Cardiac septum (tissue), 1 donor: Measurements from ENCODE around the gene DNAH1. TPM values are rescaled to one million over a fixed set of nuclear protein-coding genes. Genes with fewer than 3 reads are reported as not detected.

ENCODE experiments used
- DNase-seq: peaks from one replicate; pipeline ENCODE4 v3.0.0-alpha.2; 2020; ENCODE audit warnings: low spot score
- intact Hi-C: fragments of 100-400 bp; cut with DNase I; formaldehyde crosslinking; loops from one replicate; pipeline ENCODE4 v1.14.0; 2022
- total RNA-seq: library from RNA; stranded (reverse); fragmentation: NEBNext Ultra II Directional; extraction: Animal tissue kit (Norgen Biotek cat#: 25700); gene quantifications from one replicate; pipeline ENCODE4 v1.2.1, GENCODE V29; 2021
- donor health status: DM: no; HTN: no; CAD: no.

DNAH1 gene
- total RNA-seq, 1 donor from 2014 or later, result 4.2 TPM

DNA sequence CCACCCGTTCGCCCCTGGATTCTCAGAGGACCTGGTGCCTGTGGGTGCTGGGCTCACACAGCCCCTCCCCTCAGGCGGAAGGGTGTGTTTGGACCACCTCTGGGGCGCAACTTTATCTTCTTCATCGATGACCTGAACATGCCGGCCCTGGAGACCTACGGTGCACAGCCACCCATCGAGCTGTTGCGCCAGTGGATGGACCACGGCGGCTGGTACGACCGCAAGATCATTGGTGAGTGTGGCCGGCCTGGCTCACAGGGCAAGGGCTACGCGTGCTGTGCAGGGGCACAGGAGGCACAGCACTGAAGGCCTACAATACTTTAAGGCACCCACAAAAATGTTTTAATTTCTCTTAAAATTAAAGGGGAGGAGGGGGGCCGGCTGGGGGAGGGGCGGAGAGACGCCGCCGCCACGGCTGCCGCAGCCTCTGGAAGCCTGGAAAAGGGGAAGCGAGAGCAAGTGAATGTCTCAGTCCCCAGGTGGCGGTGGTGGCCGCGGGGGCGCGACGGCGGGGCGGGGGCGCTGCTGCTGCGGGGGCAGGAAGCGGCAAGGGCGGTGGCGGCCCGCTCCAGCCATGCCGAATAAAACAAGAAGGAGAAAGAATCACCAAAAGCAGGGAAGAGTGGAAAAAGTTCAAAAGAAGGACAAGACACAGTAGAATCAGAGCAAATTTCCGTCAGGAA, 56.8 kb downstream of the DNAH1 start:
- intact Hi-C loops, result no loop called here
- DNase-seq, result no peak

DNA sequence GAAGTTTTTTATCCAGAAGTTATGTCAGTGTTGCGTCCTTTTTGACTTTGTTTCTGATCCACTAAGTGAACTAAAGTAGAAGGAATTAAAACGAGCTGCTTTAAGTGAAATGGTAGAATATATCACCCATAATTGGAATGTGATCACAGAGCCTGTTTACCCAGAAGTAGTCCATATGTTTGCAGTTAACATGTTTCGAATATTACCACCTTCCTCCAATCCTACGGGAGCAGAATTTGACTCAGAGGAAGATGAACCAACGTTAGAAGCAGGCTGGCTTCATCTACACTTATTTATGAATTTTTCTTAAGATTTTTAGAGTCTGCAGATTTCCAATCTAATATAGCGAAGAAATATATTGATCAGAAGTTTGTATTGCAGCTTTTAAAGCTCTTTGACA, 57.6 kb downstream of the DNAH1 start:
- intact Hi-C loops, result no loop called here

DNA sequence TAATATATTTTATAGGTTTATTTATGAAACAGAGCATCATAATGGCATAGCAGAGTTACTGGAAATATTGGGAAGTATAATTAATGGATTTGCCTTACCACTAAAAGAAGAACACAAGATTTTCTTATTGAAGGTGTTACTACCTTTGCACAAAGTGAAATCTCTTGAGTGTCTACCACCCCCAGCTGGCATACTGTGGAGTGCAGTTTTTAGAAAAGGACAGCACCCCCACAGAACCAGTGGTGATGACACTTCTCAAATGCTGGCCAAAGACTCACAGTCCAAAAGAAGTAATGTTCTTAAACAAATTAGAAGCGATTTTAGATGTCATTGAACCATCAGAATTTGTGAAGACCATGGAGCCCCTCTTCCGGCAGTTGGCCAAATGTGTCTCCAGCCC, 58.1 kb downstream of the DNAH1 start:
- intact Hi-C loops, result no loop called here
- DNase-seq, result no peak

More for the DNA sequence above, 57.6 kb downstream of the DNAH1 start:
- DNase-seq, result no peak

DNA sequence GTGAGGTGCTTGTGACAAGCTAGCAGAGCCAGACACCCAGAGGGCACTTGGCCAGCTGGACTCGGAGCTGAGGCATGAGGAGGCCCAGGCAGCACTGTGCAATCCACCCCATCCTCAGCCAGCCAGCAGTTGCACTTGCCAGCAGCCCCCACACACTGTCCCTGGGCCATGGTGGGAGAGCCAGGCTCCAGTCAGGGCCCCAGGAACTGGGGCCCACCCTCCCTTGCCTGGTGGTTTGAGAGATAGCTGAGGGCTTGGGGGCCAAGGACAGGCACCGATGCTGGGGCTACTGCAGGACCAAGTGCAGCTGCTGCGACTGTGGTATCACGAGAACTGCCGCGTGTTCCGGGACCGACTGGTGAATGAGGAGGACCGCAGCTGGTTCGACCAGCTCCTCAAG, 63.5 kb downstream of the DNAH1 start:
- DNase-seq, result no peak
- intact Hi-C loops, result no loop called here

DNA sequence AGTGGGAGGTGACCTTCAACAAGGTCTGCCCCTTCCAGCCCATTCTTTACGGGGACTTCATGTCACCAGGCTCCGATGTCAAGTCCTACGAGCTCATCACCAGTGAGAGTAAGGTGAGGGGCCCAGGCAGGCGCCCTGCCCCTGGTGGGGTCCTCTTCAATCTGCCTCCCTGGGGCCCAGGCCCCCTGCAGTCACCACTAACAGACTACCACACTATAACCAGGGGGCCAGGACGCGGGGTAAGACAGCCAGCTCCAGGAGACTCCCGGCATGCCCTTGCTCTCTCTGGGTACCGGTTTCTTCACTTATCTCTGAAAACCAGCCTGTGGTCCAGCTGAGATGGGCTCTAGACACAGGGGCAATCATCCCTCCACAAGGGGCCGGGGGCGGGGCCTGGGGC, 63.9 kb downstream of the DNAH1 start:
- intact Hi-C loops, result no loop called here
- DNase-seq, result no peak

DNA sequence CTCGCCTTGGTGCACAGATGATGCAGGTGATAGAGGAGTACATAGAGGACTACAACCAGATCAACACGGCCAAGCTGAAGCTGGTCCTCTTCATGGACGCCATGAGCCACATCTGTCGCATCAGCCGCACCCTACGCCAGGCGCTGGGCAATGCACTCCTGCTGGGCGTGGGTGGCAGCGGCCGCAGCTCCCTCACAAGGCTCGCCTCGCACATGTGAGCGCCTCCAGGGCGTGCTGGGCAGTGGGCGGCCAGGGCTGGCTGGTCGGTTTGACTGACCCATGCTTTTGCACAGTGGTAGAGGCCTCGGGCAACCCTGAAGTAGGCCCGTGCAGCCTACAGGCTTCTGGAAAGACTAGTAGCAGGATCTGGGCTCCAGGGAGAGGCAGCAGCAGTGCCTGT, 65.5 kb downstream of the DNAH1 start:
- intact Hi-C loops, result no loop called here
- no peak for DNase-seq

DNA sequence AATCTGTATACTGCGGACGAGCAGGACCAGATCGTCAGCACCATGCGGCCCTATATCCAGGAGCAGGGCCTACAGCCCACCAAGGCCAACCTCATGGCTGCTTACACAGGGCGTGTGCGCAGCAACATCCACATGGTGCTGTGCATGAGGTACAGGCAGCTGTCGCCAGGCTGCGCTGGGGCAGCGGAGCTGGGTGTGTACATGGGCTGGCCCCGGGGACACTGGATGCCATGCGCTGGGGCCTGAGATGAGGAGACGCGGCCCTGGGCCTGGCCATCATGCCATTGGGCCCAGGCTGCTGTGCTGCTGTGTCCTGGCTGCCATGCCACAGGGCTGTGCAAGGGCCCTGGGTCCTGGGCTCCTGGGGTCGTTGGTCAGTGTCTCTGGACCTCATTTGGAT, 67.3 kb downstream of the DNAH1 start:
- DNase-seq, result no peak
- intact Hi-C loops, result no loop called here

DNA sequence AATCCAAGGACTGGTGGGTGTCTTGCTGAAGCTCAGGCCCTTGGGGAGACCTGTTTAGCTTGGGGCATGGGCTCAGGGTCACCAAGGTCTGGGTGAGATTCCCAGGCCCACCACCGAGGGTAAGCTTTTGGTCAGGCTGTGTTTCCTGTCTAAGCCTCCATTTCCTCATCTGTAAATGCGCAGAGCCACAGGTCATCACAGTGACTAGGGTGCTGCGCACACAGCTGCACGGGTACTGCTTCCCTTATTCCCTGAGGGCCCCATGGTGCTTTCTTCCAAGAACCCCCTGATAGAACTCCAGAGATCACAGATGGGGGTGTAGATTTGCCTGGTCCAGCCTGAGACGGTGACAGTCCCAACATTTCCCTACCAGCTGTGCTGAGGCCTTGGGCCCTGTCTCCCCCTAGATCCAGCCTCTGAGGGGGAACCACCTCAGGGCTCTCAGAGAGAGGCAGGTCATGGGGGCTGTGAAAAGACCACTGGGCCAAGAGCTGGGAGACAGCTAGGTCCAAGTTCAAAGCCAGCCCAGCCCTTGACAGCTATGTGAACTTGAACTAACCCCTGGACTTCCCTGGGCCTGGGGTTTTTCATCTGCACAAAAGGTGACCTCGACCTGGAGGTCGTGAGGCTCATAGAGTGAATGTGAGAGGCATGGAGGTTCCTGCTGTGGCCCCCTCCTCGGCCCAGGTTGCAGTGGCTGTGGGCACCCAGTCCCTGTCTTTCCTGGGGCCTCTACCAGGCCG, 68.1 kb downstream of the DNAH1 start:
- DNase-seq, result no peak
- intact Hi-C loops, result no loop called here

DNA sequence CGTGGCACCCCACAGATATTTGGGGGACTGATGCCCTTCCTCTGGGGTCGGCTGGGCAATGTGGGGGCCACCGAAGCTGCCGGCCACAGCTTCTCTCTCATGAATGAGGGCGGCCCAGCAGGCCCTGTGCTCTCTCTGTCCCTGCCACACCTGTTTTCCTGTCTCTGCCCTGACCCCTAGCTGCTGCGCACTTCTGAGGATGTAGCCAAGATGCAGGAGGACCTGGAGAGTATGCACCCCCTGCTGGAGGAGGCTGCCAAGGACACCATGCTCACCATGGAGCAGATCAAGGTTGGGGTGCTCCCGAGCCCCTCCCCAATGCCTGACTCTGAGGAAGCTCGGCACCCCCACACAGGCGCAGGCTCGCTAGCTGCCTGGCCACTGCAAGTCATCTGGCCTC, 69.0 kb downstream of the DNAH1 start:
- intact Hi-C loops, result no loop called here

DNA sequence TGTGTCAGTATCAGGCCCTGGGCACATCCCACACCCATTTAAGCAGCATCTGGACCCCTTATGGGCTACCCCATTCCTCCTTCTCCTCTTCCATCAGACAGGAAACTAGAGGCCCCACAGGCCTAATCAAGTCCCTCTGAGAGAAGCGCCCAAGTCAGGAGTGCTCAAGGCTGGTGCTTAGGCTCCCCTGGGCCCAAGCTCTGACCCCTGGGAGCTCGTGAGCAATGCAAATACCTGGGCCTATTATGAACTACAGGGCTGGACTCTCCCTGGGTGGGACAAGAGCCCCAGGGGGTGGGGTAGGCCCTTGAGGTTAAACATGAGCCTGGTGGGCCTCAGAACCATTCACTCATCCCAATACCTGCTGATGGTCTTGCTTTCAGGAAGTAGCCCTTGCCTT, 71.4 kb downstream of the DNAH1 start:
- DNase-seq, result no peak
- intact Hi-C loops, result no loop called here

More for the DNA sequence above, 69.0 kb downstream of the DNAH1 start:
- DNase-seq, result no peak

DNA sequence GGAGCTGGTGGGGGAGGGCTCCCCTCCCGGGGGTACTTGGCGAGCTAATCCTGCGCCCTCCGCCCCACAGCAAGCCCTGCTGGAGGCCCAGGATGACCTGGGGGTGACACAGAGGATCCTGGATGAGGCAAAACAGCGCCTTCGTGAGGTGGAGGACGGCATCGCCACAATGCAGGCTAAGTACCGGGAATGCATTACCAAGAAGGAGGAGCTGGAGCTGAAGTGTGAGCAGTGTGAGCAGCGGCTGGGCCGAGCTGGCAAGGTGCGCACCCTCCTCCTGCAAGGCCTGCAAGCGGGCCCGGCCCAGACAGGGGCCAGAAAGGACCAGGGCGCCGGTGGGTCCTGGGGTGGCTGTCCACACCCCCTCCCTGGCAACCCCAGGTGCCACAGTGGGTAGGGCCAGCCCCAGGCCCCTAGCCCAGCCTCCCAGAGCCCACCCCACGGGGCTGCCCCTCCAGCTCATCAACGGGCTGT, 72.3 kb downstream of the DNAH1 start:
- intact Hi-C loops, result no loop called here
- no peak for DNase-seq

DNA sequence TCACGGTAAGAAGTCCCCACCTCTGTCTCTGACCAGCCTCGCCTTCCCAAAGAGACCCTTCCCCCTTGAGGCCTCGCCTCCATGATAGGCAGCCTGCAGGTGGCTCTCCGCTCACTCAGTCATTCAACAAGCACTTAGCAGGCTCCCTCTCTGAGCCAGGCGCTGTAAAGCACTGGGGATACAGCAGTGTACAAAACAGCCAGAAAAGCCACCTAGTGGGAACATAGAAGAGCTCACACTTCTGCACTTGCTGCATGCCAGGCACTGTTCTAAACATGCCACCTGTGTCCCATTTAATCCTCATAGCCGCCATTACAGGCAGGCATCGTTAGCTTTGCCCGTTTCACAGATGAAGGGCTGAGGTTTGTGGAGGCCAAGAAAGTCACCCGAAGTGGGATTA, 72.8 kb downstream of the DNAH1 start:
- intact Hi-C loops, result no loop called here
- no peak for DNase-seq

DNA sequence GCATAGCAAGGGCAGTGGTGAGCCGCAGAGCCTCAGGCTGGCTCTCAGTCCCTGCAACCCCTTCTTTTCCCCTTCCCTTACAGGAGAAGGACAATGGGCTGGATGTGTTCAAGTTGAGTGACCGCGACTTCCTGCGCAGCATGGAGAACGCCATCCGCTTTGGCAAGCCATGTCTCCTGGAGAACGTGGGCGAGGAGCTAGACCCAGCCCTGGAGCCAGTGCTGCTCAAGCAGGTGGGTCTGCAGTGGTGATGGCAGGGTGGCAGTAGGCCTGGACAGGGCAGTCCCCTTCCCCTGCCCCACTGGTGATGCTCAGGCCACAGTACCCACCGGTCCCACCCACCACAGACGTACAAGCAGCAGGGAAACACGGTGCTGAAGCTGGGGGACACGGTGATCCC, 75.0 kb downstream of the DNAH1 start:
- DNase-seq, result no peak

DNA sequence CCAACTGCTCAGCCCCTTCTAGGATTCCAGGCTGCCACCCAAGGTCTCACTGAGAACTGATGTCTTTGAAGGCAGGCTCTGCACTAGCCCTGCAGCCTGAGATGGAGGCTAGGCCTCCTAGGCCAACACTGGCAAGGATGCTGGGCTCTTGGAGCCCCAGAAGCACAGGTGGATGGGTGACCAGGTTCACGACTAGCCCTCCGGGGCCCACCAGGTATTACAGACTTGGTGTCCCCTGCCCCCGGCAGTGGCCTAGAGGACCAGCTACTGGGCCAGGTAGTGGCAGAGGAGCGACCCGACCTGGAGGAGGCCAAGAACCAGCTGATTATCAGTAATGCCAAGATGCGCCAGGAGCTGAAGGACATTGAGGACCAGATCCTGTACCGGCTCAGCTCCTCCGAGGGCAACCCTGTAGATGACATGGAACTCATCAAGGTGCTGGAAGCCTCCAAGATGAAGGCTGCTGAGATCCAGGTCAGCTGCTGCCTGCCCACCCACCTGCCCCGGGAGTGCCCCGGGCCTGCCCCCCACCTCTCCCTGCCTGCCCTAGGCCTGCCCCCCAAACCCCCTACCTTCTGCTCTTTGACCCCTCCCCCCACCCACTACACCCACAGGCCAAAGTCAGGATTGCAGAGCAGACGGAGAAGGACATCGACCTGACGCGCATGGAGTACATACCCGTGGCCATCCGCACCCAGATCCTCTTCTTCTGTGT, 76.3 kb downstream of the DNAH1 start:
- intact Hi-C loops, result no loop called here
- DNase-seq, result no peak

More for the DNA sequence above, 75.0 kb downstream of the DNAH1 start:
- intact Hi-C loops, result no loop called here

DNA sequence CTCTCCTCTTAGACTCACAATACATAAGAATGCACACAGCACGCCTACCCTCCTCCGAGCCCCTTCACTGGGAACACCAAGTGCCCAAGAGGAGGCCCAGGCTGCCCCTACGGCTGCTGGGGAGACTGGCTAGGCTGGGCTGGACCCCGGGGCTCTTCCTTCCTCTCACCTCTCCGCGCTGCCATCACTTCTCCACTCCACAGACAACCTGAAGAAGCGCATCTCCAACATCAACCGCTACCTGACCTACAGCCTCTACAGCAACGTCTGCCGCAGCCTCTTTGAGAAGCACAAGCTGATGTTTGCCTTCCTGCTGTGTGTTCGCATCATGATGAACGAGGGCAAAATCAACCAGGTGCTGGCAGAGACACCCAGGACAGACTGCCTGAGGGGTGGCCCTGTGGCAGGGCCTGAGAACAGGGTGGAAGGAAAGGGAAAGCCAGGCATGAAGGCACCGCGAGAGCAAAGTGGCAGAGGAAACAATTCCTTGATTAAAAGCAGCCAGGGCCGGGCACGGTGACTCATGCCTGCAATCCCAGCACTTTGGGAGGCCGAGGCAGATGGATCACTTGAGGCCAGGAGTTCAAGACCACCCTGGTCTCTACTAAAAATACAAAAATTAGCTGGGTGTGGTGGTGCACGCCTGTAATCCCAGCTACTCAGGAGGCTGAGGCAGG, 77.2 kb downstream of the DNAH1 start:
- intact Hi-C loops, result no loop called here
- no peak for DNase-seq

DNA sequence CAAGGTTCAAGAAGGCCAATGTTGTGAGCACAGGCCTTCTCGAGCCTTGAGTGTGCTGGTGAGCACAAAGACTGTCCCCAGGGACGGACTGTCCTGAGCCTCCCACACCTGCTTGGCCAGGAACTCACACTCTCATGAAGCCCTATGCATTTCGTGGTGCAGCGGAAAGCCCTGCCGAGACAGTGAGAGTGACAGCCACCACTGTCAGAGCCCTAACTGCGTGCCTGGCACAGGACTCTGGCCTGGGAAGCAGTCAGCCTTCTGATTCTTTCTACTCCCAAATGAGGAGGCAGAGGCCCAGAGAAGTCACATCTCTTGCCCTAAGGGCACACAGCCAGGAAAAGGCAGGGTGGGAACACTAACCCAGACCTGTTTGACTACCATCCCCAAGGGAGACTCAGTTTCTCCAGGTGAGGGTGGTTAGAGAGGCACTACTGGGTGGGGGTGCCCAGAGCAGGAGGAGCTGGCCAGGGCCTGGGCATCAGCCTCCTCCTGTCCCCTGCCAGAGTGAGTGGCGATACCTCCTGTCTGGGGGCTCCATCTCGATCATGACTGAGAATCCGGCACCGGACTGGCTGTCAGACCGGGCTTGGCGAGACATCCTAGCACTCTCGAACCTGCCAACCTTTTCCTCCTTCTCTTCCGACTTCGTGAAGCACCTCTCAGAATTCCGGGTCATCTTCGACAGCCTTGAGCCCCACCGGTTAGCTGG, 78.0 kb downstream of the DNAH1 start:
- DNase-seq, result no peak
- intact Hi-C loops, result no loop called here

DNA sequence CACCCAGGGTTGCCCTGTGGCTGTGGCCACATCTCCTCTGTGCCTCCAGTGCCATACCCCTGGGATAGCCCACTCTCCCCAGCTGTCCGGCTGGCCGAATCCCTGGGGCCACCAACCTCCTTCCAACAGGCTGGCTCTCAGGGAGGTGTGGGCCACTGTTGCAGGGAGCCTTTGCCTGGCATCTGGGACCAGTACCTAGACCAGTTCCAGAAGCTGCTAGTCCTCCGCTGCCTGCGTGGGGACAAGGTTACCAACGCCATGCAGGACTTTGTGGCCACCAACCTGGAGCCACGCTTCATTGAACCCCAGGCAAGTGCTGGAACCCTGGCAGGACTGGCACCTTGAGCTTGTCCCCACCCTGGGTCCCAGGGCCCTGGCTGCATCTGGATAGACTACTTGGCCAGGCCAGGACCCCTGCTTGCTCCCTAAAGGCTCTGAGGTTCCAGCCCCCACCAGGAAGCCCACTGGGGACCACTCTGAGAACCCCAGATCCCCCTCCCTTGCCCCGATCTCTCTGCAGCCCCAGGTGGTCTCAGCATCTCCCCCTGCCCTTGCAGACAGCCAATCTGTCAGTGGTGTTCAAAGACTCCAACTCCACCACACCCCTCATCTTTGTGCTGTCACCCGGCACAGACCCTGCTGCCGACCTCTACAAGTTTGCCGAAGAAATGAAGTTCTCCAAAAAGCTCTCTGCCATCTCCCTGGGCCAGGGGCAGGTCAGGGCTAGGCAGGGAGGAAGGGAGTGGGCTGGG, 78.8 kb downstream of the DNAH1 start:
- peak; percentile 73 for DNase-seq
- intact Hi-C loops, result no loop called here

DNA sequence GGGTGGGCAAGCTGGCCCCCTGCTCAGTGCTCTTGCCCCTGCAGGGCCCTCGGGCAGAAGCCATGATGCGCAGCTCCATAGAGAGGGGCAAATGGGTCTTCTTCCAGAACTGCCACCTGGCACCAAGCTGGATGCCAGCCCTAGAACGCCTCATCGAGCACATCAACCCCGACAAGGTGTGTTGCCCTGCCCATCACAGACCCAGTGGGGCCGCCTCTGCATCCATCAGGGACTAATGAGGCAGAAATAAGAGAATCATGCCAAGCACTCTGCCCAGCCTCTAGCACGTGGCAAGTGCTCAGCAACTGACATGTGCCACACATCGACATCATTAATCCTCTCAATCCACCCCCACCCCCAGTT, 79.4 kb downstream of the DNAH1 start:
- intact Hi-C loops, result no loop called here
- DNase-seq, result peak; percentile 73
